HG03060 (cell line): ENCODE measurements around the gene WSCD1.

Experiments
- ATAC-seq: cut with Tn5 transposase; IDR thresholded peaks from one replicate; pipeline ENCODE4 v1.9.1; 2021; ENCODE audit warnings: low read depth, moderate number of reproducible peaks; ENCODE audit not compliant: unreplicated experiment

The WSCD1 gene

GRCh38 chr17:6069539-6070429 lies at the start of gene WSCD1:
Gene WSCD1 (plus strand): TSS chr17:6070379. CDS start chr17:6080659, 10,280 bp downstream.
- no peak for ATAC-seq

- no peak for ATAC-seq
These were observed 49.2 kb upstream of the WSCD1 start for GRCh38 chr17:6021011-6021400.

- no peak for ATAC-seq
These were observed 48.6 kb upstream of the WSCD1 start for GRCh38 chr17:6021627-6022026.

- no peak for ATAC-seq
These were observed 46.9 kb upstream of the WSCD1 start for GRCh38 chr17:6023036-6023831.

- no peak for ATAC-seq
These were observed 45.6 kb upstream of the WSCD1 start for GRCh38 chr17:6024576-6024975.

GRCh38 chr17:6027342-6028024 lies 42.7 kb upstream of the WSCD1 start:
- no peak for ATAC-seq

- ATAC-seq = no peak
These were observed 41.9 kb upstream of the WSCD1 start for GRCh38 chr17:6028294-6028693.

GRCh38 chr17:6035801-6036394 lies 34.3 kb upstream of the WSCD1 start:
- ATAC-seq = no peak

- ATAC-seq = no peak
These were observed 29.7 kb upstream of the WSCD1 start for GRCh38 chr17:6040504-6040903.

- ATAC-seq = no peak
These were observed 28.9 kb upstream of the WSCD1 start for GRCh38 chr17:6041246-6041645.

- ATAC-seq = no peak
These were observed 26.8 kb upstream of the WSCD1 start for GRCh38 chr17:6043405-6043804.

- ATAC-seq = no peak
These were observed 25.9 kb upstream of the WSCD1 start for GRCh38 chr17:6044261-6044660.

- ATAC-seq = no peak
These were observed 24.4 kb upstream of the WSCD1 start for GRCh38 chr17:6045621-6046357.

- ATAC-seq = no peak
These were observed 23.7 kb upstream of the WSCD1 start for GRCh38 chr17:6046431-6046830.

GRCh38 chr17:6046931-6047330 lies 23.2 kb upstream of the WSCD1 start:
- no peak for ATAC-seq

- no peak for ATAC-seq
These were observed 22.2 kb upstream of the WSCD1 start for GRCh38 chr17:6047966-6048365.

GRCh38 chr17:6048486-6048885 lies 21.7 kb upstream of the WSCD1 start:
- no peak for ATAC-seq

GRCh38 chr17:6052926-6053325 lies 17.3 kb upstream of the WSCD1 start:
- ATAC-seq = no peak

- ATAC-seq = no peak
These were observed 15.8 kb upstream of the WSCD1 start for GRCh38 chr17:6054372-6054771.

- no peak for ATAC-seq
These were observed 14.1 kb upstream of the WSCD1 start for GRCh38 chr17:6056104-6056503.
